A549 treated with dexamethasone at 1 μM for 4 hours (cell line): ENCODE results near the gene CD8B. TPM values are rescaled to one million over a fixed set of nuclear protein-coding genes. Genes with fewer than 3 reads are reported as not detected.

Experiments
- total RNA-seq: library from RNA; stranded (reverse); fragments of 200-300 nt; extraction: Qiagen RNA extraction; gene quantifications from 5 replicates; pipeline ENCODE4 v1.2.3, GENCODE V29; 2022

Gene CD8B
- total RNA-seq: not detected in 5 replicates

GRCh38 chr2:86861628-86862379 lies at the start of gene CD8B:
Gene CD8B, minus strand, starts transcription at chr2:86861886. Its CDS starts 21 bp downstream, at chr2:86861865.

GRCh38 chr2:86790676-86791572 lies 70.8 kb downstream of the CD8B start, which contains the start of gene CD8A:
Gene CD8A, minus strand, starts transcription at chr2:86790913. Its CDS starts 88 bp downstream, at chr2:86790825.

Other genes with a start within 250 kb of the CD8B start
- 55.8 to 69.5 TPM (median 66.7 TPM) in 5 replicates for gene RNF103, start 238.0 kb downstream of the CD8B start, total RNA-seq
- 19.0 to 37.5 TPM (median 31.1 TPM) in 5 replicates for gene RMND5A, start 141.6 kb downstream of the CD8B start, total RNA-seq
- 0.28 to 0.51 TPM (median 0.30 TPM) in 5 replicates for gene CD8A, start 71.0 kb downstream of the CD8B start, total RNA-seq
- 0.03 to 0.05 TPM (median 0.04 TPM) in 4 of 5 replicates, not detected in the other for gene RGPD1, start 80.2 kb upstream of the CD8B start, total RNA-seq
- gene PLGLB1, start 160.0 kb upstream of the CD8B start, total RNA-seq: 0.59 to 0.86 TPM (median 0.66 TPM) in 5 replicates